ENCODE results near the gene UCK2.

The UCK2 gene

GRCh38 chr1:165869343-165869742 lies 41.9 kb downstream of the UCK2 start:
- no peak overlapping the region for H3K4me3 ChIP-seq
- no peak for TF ChIP-seq CTCF (IDR thresholded peaks at IDR 0.05)
- H3K27ac ChIP-seq = no peak overlapping the region
- no peak for DNase-seq (ENCODE audit: low spot score)

GRCh38 chr1:165871311-165872067 lies 44.1 kb downstream of the UCK2 start:
- H3K4me3 ChIP-seq = no peak overlapping the region
- TF ChIP-seq CTCF (IDR thresholded peaks at IDR 0.05) = no peak
- no peak for DNase-seq (ENCODE audit: low spot score)
- no peak overlapping the region for H3K27ac ChIP-seq

GRCh38 chr1:165873481-165873880 lies 46.1 kb downstream of the UCK2 start:
- DNase-seq (ENCODE audit: low spot score) = no peak
- Histone ChIP-seq H3K4me3 (no peak overlapping the region), H3K27ac (no peak overlapping the region)
- no peak for TF ChIP-seq CTCF (IDR thresholded peaks at IDR 0.05)

- DNase-seq (ENCODE audit: low spot score) = no peak
- H3K27ac ChIP-seq = no peak overlapping the region
- no peak overlapping the region for H3K4me3 ChIP-seq
- no peak for TF ChIP-seq CTCF (IDR thresholded peaks at IDR 0.05)
These were observed 47.2 kb downstream of the UCK2 start for GRCh38 chr1:165874643-165875042.

GRCh38 chr1:165875171-165875570 lies 47.8 kb downstream of the UCK2 start:
- no peak overlapping the region for H3K27ac ChIP-seq

GRCh38 chr1:165875604-165876003 lies 48.2 kb downstream of the UCK2 start:
- H3K27ac ChIP-seq = no peak overlapping the region
- no peak for TF ChIP-seq CTCF (IDR thresholded peaks at IDR 0.05)
- H3K4me3 ChIP-seq = no peak overlapping the region
- no peak for DNase-seq (ENCODE audit: low spot score)

More at GRCh38 chr1:165875171-165875570, 47.8 kb downstream of the UCK2 start:
- no peak for DNase-seq (ENCODE audit: low spot score)
- no peak overlapping the region for H3K4me3 ChIP-seq
- no peak for TF ChIP-seq CTCF (IDR thresholded peaks at IDR 0.05)

- TF ChIP-seq CTCF (IDR thresholded peaks at IDR 0.05) = no peak
- Histone ChIP-seq H3K4me3 (no peak overlapping the region), H3K27ac (no peak overlapping the region)
- no peak for DNase-seq (ENCODE audit: low spot score)
These were observed 48.7 kb downstream of the UCK2 start for GRCh38 chr1:165876121-165876520.

All from coronary artery (tissue), 2 donors.